ENCODE measurements around the gene AFMID.

DNA sequence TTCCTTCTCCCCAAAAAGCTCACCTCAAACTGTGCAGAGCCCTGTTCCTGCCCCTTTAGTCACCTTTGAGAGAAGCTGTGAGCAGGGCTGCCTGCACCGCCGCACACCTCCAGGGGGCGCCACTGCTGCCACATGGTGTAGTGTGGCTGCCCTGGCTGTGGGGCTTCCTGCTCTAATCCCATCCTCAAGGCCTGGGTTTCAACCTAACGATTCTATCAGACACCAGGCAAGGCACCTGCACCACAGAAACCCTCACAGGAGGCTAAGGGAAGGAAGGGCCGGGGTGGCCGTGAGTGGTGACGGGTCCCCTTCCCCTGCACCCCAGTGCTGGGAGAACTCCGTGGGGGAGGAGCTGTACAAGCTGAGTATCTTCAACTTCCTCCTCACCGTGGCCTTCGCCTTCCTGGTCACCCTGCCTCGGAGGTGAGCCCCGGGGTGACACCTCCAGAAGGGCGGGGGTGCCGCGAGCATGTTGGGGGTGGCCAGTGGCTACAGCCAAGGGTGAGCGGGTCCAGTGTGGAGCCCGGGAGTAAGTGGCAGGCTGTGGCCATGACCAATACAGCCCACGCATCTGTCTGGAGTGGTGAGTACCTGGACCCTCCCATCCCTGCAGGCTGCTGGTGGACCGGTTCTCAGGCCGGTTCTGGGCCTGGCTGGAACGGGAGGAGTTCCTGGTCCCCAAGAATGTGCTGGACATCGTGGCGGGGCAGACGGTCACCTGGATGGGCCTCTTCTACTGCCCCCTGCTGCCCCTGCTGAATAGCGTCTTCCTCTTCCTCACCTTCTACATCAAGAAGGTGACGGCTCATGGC lies 49.6 kb upstream of the AFMID start:
- TF ChIP-seq, protein P1, sequence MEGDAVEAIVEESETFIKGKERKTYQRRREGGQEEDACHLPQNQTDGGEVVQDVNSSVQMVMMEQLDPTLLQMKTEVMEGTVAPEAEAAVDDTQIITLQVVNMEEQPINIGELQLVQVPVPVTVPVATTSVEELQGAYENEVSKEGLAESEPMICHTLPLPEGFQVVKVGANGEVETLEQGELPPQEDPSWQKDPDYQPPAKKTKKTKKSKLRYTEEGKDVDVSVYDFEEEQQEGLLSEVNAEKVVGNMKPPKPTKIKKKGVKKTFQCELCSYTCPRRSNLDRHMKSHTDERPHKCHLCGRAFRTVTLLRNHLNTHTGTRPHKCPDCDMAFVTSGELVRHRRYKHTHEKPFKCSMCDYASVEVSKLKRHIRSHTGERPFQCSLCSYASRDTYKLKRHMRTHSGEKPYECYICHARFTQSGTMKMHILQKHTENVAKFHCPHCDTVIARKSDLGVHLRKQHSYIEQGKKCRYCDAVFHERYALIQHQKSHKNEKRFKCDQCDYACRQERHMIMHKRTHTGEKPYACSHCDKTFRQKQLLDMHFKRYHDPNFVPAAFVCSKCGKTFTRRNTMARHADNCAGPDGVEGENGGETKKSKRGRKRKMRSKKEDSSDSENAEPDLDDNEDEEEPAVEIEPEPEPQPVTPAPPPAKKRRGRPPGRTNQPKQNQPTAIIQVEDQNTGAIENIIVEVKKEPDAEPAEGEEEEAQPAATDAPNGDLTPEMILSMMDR (conservative IDR thresholded peaks at IDR 0.05 in 1 of 2, IDR thresholded peaks at IDR 0.05 in 1 of 2; ENCODE audit: extremely low read depth in 1 of 2, insufficient read depth in 1 of 2, low read depth in 1 of 2, low read length in 2 of 2), result peak; percentile 47 to 55
- no peak for TF ChIP-seq EZH2 (IDR thresholded peaks at IDR 0.05; ENCODE audit: borderline replicate concordance, low read length)
